ENCODE data around the gene HOXB2. TPM values are rescaled to one million over a fixed set of nuclear protein-coding genes. Genes with fewer than 3 reads are reported as not detected.
A peak's percentile ranks its signal among the peaks of the same experiment; 100 is the strongest.

Gene HOXB2
- polyA plus RNA-seq, 1 donor from 2014 or later, result not detected

- TF ChIP-seq EZH2 (IDR thresholded peaks at IDR 0.05; ENCODE audit: borderline replicate concordance, insufficient read depth, low read length, poor library complexity, severe bottlenecking) (peak; percentile 3), CTCF (IDR thresholded peaks at IDR 0.05; ENCODE audit: poor library complexity, severe bottlenecking) (no peak)
- Histone ChIP-seq H3K4me2 (ENCODE audit: low read length) (no peak overlapping the region), H2AFZ (ENCODE audit: low read depth, low read length) (no peak overlapping the region), H3K79me2 (replicated peaks; ENCODE audit: insufficient read depth, low read length) (no peaks in the 10 kb centered on the region), H3F3A (ENCODE audit: insufficient read depth, low read length, poor library complexity, severe bottlenecking) (no peaks in the 10 kb centered on the region), H3K4me3 (ENCODE audit: low read length) (no peak overlapping the region), H3K36me3 (ENCODE audit: insufficient read depth, low read length) (no peaks in the 10 kb centered on the region), H3K9me2 (ENCODE audit: insufficient read depth, low read length) (no peaks in the 10 kb centered on the region), H3K27ac (ENCODE audit: low read length) (no peak overlapping the region), H3K9ac (ENCODE audit: low read length) (no peak overlapping the region), H3K9me3 (ENCODE audit: low read length) (no peaks in the 10 kb centered on the region), H3K27me3 (ENCODE audit: insufficient read depth, low read depth, low read length) (peaks cover 98% of the 10 kb centered on the region), H4K20me1 (ENCODE audit: insufficient read depth) (no peaks in the 10 kb centered on the region)
Observed at GRCh38 chr17:48579471-48579759, 34.5 kb upstream of the HOXB2 start.

GRCh38 chr17:48578616-48579470, 33.9 kb upstream of the HOXB2 start:
- Histone ChIP-seq H3K9me3 (ENCODE audit: low read length) (no peaks in the 10 kb centered on the region), H2AFZ (ENCODE audit: low read depth, low read length) (no peak overlapping the region), H3K4me2 (ENCODE audit: low read length) (no peak overlapping the region), H3K9me2 (ENCODE audit: insufficient read depth, low read length) (no peaks in the 10 kb centered on the region), H3K27ac (ENCODE audit: low read length) (no peak overlapping the region), H3K4me3 (ENCODE audit: low read length) (no peak overlapping the region), H3K27me3 (ENCODE audit: insufficient read depth, low read depth, low read length) (peaks cover 98% of the 10 kb centered on the region), H4K20me1 (ENCODE audit: insufficient read depth) (no peaks in the 10 kb centered on the region), H3K36me3 (ENCODE audit: insufficient read depth, low read length) (no peaks in the 10 kb centered on the region), H3K79me2 (replicated peaks; ENCODE audit: insufficient read depth, low read length) (no peaks in the 10 kb centered on the region), H3K9ac (ENCODE audit: low read length) (no peak overlapping the region), H3F3A (ENCODE audit: insufficient read depth, low read length, poor library complexity, severe bottlenecking) (no peaks in the 10 kb centered on the region)
- TF ChIP-seq RAD21 (conservative IDR thresholded peaks at IDR 0.05) (no peak), EP300 (conservative IDR thresholded peaks at IDR 0.05; ENCODE audit: poor library complexity, severe bottlenecking) (no peak), EZH2 (IDR thresholded peaks at IDR 0.05; ENCODE audit: borderline replicate concordance, insufficient read depth, low read length, poor library complexity, severe bottlenecking) (peak; percentile 76), POLR2AphosphoS5 (IDR thresholded peaks at IDR 0.05) (peak; percentile 30), TAF1 (IDR thresholded peaks at IDR 0.05; ENCODE audit: low read depth) (no peak)

GRCh38 chr17:48577946-48578615, 33.2 kb upstream of the HOXB2 start, which contains the start of gene HOXB4:
Gene HOXB4, minus strand, starts transcription at chr17:48578350. Its CDS starts 31 bp downstream, at chr17:48578319.
- Histone ChIP-seq H3K79me2 (replicated peaks; ENCODE audit: insufficient read depth, low read length) (no peaks in the 10 kb centered on the region), H3K9me2 (ENCODE audit: insufficient read depth, low read length) (no peaks in the 10 kb centered on the region), H3K4me2 (ENCODE audit: low read length) (no peak within 1 kb of the TSS), H3K4me3 (ENCODE audit: low read length) (no peak within 1 kb of the TSS), H3K9ac (ENCODE audit: low read length) (no peak within 1 kb of the TSS), H4K20me1 (ENCODE audit: insufficient read depth) (no peaks in the 10 kb centered on the region), H3K27ac (ENCODE audit: low read length) (no peak within 1 kb of the TSS), H3K27me3 (ENCODE audit: insufficient read depth, low read depth, low read length) (peaks cover 98% of the 10 kb centered on the region), H3F3A (ENCODE audit: insufficient read depth, low read length, poor library complexity, severe bottlenecking) (no peaks in the 10 kb centered on the region), H3K9me3 (ENCODE audit: low read length) (no peaks in the 10 kb centered on the region), H2AFZ (ENCODE audit: low read depth, low read length) (no peak within 1 kb of the TSS), H3K36me3 (ENCODE audit: insufficient read depth, low read length) (no peaks in the 10 kb centered on the region)
- TF ChIP-seq, protein P1, sequence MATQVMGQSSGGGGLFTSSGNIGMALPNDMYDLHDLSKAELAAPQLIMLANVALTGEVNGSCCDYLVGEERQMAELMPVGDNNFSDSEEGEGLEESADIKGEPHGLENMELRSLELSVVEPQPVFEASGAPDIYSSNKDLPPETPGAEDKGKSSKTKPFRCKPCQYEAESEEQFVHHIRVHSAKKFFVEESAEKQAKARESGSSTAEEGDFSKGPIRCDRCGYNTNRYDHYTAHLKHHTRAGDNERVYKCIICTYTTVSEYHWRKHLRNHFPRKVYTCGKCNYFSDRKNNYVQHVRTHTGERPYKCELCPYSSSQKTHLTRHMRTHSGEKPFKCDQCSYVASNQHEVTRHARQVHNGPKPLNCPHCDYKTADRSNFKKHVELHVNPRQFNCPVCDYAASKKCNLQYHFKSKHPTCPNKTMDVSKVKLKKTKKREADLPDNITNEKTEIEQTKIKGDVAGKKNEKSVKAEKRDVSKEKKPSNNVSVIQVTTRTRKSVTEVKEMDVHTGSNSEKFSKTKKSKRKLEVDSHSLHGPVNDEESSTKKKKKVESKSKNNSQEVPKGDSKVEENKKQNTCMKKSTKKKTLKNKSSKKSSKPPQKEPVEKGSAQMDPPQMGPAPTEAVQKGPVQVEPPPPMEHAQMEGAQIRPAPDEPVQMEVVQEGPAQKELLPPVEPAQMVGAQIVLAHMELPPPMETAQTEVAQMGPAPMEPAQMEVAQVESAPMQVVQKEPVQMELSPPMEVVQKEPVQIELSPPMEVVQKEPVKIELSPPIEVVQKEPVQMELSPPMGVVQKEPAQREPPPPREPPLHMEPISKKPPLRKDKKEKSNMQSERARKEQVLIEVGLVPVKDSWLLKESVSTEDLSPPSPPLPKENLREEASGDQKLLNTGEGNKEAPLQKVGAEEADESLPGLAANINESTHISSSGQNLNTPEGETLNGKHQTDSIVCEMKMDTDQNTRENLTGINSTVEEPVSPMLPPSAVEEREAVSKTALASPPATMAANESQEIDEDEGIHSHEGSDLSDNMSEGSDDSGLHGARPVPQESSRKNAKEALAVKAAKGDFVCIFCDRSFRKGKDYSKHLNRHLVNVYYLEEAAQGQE (IDR thresholded peaks at IDR 0.05; ENCODE audit: borderline replicate concordance), result no peak
- no peak for TF ChIP-seq CTCF (IDR thresholded peaks at IDR 0.05; ENCODE audit: poor library complexity, severe bottlenecking)
- no peak for TF ChIP-seq MXI1 (conservative IDR thresholded peaks at IDR 0.05; ENCODE audit: poor library complexity, severe bottlenecking)
- no peak for TF ChIP-seq EP300 (conservative IDR thresholded peaks at IDR 0.05; ENCODE audit: poor library complexity, severe bottlenecking)
- no peak for TF ChIP-seq SMC3 (conservative IDR thresholded peaks at IDR 0.05; ENCODE audit: poor library complexity)
- no peak for TF ChIP-seq EZH2 (IDR thresholded peaks at IDR 0.05; ENCODE audit: borderline replicate concordance, insufficient read depth, low read length, poor library complexity, severe bottlenecking)
- no peak for TF ChIP-seq TAF1 (IDR thresholded peaks at IDR 0.05; ENCODE audit: low read depth)
- no peak for TF ChIP-seq RAD21 (conservative IDR thresholded peaks at IDR 0.05)
- no peak for TF ChIP-seq POLR2AphosphoS5 (IDR thresholded peaks at IDR 0.05)
